Keratinocyte (primary cell): ENCODE data around the gene DOCK1. TPM values are rescaled to one million over a fixed set of nuclear protein-coding genes. Genes with fewer than 3 reads are reported as not detected.

Experiments
- DNase-seq: peaks from one replicate; pipeline ENCODE4 v3.0.0-alpha.2; 2011; ENCODE audit warnings: low read depth, missing footprints, low spot score
- FAIRE-seq: peaks from 2 replicates; lab custom pipeline; 2011; peaks lifted over from hg19 to GRCh38; lab: Jason Lieb, UNC
- H2AFZ ChIP-seq: 2 replicates; pipeline ENCODE4 v1.6.0; 2012; ENCODE audit warnings: low read length, control low read depth, inconsistent platforms; ENCODE audit not compliant: control insufficient read depth
- H3K27ac ChIP-seq: 2 replicates; pipeline ENCODE4 v1.5.1; 2011; ENCODE audit warnings: low read length; ENCODE audit not compliant: control insufficient read depth, insufficient read depth
- H3K27me3 ChIP-seq: 3 replicates; pipeline ENCODE4 v1.6.0; 2011; ENCODE audit warnings: low read length; ENCODE audit not compliant: control insufficient read depth, insufficient read depth; ENCODE audit errors: extremely low read depth
- H3K36me3 ChIP-seq, 2 experiments: 2 replicates in 1 of 2; 3 replicates in 1 of 2; pipeline ENCODE4 v1.5.1; 2011; ENCODE audit warnings: low read length in 2 of 2, mild to moderate bottlenecking in 1 of 2; ENCODE audit not compliant: control insufficient read depth in 2 of 2, insufficient read depth in 2 of 2; ENCODE audit errors: extremely low read depth in 1 of 2
- H3K4me1 ChIP-seq: 3 replicates; pipeline ENCODE4 v1.5.1; 2011; ENCODE audit warnings: low read length; ENCODE audit not compliant: control insufficient read depth, insufficient read depth; ENCODE audit errors: extremely low read depth
- H3K4me2 ChIP-seq: 3 replicates; pipeline ENCODE4 v1.6.0; 2011; ENCODE audit warnings: low read depth, low read length; ENCODE audit not compliant: control insufficient read depth, insufficient read depth; ENCODE audit errors: extremely low read depth
- H3K4me3 ChIP-seq, 3 experiments: fragments of 200-600 bp in 1 of 3; sonication (generic) in 1 of 3; 2 replicates in 2 of 3; 3 replicates in 1 of 3; pipeline ENCODE4 v1.5.1; 2011 to 2016; ENCODE audit warnings: low read length in 3 of 3, mild to moderate bottlenecking in 3 of 3, control low read depth in 2 of 3, inconsistent platforms in 1 of 3, low read depth in 1 of 3, mixed read lengths in 1 of 3, mixed run types in 1 of 3, moderate library complexity in 1 of 3; ENCODE audit not compliant: control insufficient read depth in 2 of 3, insufficient read depth in 2 of 3; ENCODE audit errors: extremely low read depth in 1 of 3
- H3K79me2 ChIP-seq: 2 replicates; pipeline ENCODE4 v1.6.0; 2012; ENCODE audit warnings: low read length; ENCODE audit not compliant: control insufficient read depth, insufficient read depth
- H3K9ac ChIP-seq: 3 replicates; pipeline ENCODE4 v1.6.0; 2011; ENCODE audit warnings: low read length; ENCODE audit not compliant: control insufficient read depth, insufficient read depth; ENCODE audit errors: extremely low read depth
- H3K9me1 ChIP-seq: 3 replicates; pipeline ENCODE4 v1.6.0; 2011; ENCODE audit warnings: low read length; ENCODE audit not compliant: control insufficient read depth, insufficient read depth; ENCODE audit errors: extremely low read depth
- H3K9me3 ChIP-seq: 2 replicates; pipeline ENCODE4 v1.5.1; 2012; ENCODE audit warnings: low read depth, low read length; ENCODE audit not compliant: control insufficient read depth
- H4K20me1 ChIP-seq: 3 replicates; pipeline ENCODE4 v1.6.0; 2011; ENCODE audit warnings: low read length; ENCODE audit not compliant: control insufficient read depth, insufficient read depth; ENCODE audit errors: extremely low read depth
- EZH2 ChIP-seq: IDR thresholded peaks from one replicate; pipeline ENCODE4 v1.6.1; 2012; ENCODE audit warnings: inconsistent platforms, mild to moderate bottlenecking, low read length, moderate library complexity
- dilution Hi-C: fragments of 300-500 bp; cut with MboI; formaldehyde crosslinking; loops from one replicate; pipeline ENCODE4 v1.7.0; 2020; ENCODE audit warnings: low sequenced_read_pairs; ENCODE audit not compliant: extremely low pct_ligation_motif_present
- polyA plus RNA-seq, 5 experiments: library from polyadenylated mRNA; depleted of rRNA in 3 of 5; stranded (reverse) in 3 of 5; stranded (forward) in 1 of 5; unstranded in 1 of 5; fragments of >200 nt; gene quantifications; 1 replicate in 1 of 5; 2 replicates in 3 of 5; 3 replicates in 1 of 5; pipeline versions ENCODE4 v1.2.1 to v1.2.3, GENCODE V29; 2011 to 2012; ENCODE audit warnings: missing spikeins in 2 of 5, low read depth in 1 of 5, low replicate concordance in 1 of 5
- TF ChIP-seq, protein P1 (sequence below), 3 experiments: IDR thresholded peaks in 1 of 3; conservative IDR thresholded peaks in 1 of 3; optimal IDR thresholded peaks in 1 of 3; 2 replicates in 2 of 3; 3 replicates in 1 of 3; pipeline versions ENCODE3 to v1.5.1; 2011; ENCODE audit warnings: low read length in 3 of 3, mild to moderate bottlenecking in 3 of 3, moderate library complexity in 2 of 3, control low read depth in 1 of 3, inconsistent platforms in 1 of 3; ENCODE audit not compliant: insufficient read depth in 2 of 3; ENCODE audit errors: extremely low read depth in 1 of 3

Gene DOCK1
- polyA plus RNA-seq, 1 donor (not counting 4 experiments of a cell fraction or from before 2014, with no cell fraction given): 15.7 TPM

DNA sequence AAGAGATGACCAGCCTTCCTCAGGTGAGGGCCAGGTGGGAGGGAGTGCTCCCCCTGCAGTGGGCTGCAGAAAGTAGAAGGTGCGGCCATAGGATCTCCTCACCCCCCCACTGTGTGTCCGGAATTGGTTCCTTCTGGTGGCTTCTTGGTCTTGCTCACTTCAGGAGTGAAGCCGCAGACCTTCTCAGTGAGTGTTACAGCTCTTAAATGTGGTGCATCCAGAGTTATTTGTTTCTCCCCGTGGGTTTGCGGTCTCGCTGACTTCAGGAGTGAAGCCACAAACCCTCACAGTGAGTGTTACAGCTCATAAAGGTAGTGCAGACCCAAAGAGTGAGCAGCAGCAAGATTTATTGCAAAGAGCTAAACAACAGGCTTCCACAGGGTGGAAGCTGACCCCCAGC, 553.6 kb downstream of the DOCK1 start:
- H3K27me3 ChIP-seq: no peaks in the 10 kb centered on the region
- DNase-seq (no peak), FAIRE-seq (no peak)
- H3K4me3 ChIP-seq: no peak overlapping the region
- no peaks in the 10 kb centered on the region for H3K9me1 ChIP-seq
- dilution Hi-C loops: no loop called here
- H4K20me1 ChIP-seq: no peaks in the 10 kb centered on the region
- H3K4me1 ChIP-seq: peaks cover 2% of the 10 kb centered on the region
- no peaks in the 10 kb centered on the region for H3K79me2 ChIP-seq
- H3K27ac ChIP-seq: no peak overlapping the region
- H3K9ac ChIP-seq: no peak overlapping the region
- H3K9me3 ChIP-seq: no peaks in the 10 kb centered on the region
- H2AFZ ChIP-seq: no peak overlapping the region
- H3K36me3 ChIP-seq: no peaks in the 10 kb centered on the region
- no peak overlapping the region for H3K4me2 ChIP-seq
- no peak for TF ChIP-seq EZH2
- TF ChIP-seq, protein P1, sequence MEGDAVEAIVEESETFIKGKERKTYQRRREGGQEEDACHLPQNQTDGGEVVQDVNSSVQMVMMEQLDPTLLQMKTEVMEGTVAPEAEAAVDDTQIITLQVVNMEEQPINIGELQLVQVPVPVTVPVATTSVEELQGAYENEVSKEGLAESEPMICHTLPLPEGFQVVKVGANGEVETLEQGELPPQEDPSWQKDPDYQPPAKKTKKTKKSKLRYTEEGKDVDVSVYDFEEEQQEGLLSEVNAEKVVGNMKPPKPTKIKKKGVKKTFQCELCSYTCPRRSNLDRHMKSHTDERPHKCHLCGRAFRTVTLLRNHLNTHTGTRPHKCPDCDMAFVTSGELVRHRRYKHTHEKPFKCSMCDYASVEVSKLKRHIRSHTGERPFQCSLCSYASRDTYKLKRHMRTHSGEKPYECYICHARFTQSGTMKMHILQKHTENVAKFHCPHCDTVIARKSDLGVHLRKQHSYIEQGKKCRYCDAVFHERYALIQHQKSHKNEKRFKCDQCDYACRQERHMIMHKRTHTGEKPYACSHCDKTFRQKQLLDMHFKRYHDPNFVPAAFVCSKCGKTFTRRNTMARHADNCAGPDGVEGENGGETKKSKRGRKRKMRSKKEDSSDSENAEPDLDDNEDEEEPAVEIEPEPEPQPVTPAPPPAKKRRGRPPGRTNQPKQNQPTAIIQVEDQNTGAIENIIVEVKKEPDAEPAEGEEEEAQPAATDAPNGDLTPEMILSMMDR (optimal IDR thresholded peaks at IDR 0.05 in 1 of 3, IDR thresholded peaks at IDR 0.05 in 1 of 3, conservative IDR thresholded peaks at IDR 0.05 in 1 of 3; ENCODE audit: extremely low read depth in 1 of 3, insufficient read depth in 2 of 3, low read length in 3 of 3): no peak

DNA sequence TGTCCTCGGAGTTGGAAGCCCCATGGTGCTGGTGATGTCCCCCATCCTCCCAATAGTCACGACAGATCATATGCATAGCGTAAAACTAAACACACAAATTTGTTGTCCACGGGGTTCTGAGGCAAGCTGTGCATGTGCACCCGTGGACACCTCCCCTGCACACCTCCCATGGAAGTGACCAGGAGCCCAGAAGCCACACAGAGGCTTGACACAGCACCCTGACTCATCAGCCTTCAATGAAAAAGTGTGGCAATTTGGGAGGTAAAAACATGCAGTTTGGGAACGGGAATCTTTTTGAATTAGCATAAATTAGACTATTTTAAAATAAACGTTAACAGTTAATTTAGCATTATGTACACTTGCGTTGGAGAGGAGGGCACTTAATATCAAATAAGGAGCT, 554.7 kb downstream of the DOCK1 start:
- TF ChIP-seq EZH2: no peak
- TF ChIP-seq, protein P1 (optimal IDR thresholded peaks at IDR 0.05 in 1 of 3, IDR thresholded peaks at IDR 0.05 in 1 of 3, conservative IDR thresholded peaks at IDR 0.05 in 1 of 3; ENCODE audit: extremely low read depth in 1 of 3, insufficient read depth in 2 of 3, low read length in 3 of 3): no peak
- Histone ChIP-seq H3K27me3 (no peaks in the 10 kb centered on the region), H3K4me1 (no peaks in the 10 kb centered on the region), H3K4me3 (no peak overlapping the region), H3K36me3 (no peaks in the 10 kb centered on the region), H3K9me3 (no peaks in the 10 kb centered on the region), H3K4me2 (no peak overlapping the region), H3K79me2 (no peaks in the 10 kb centered on the region), H3K27ac (no peak overlapping the region), H3K9ac (no peak overlapping the region), H3K9me1 (no peaks in the 10 kb centered on the region), H4K20me1 (no peaks in the 10 kb centered on the region), H2AFZ (no peak overlapping the region)
- dilution Hi-C loops: no loop called here
- FAIRE-seq (no peak), DNase-seq (no peak)
